ENCODE measurements around the gene GDI2.

DNA sequence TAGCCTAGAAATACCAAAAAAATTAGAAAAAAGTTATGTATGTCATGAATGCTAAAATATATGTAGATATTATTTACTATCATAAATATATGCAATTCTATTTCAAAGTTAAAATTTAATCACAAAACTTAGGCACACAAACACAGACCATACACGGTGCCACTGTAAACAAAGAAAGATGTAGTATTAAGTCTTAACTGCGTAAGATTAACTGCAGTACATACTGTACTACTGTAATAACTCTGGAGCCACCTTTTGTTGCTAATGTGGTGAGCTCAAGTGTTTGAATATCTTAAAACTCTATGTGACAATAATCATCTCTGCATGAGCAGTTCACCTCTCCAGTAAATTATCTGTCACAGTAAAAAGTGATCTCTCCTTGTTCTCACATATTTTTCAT, 23.6 kb downstream of the GDI2 start:
- TF ChIP-seq, protein P1, sequence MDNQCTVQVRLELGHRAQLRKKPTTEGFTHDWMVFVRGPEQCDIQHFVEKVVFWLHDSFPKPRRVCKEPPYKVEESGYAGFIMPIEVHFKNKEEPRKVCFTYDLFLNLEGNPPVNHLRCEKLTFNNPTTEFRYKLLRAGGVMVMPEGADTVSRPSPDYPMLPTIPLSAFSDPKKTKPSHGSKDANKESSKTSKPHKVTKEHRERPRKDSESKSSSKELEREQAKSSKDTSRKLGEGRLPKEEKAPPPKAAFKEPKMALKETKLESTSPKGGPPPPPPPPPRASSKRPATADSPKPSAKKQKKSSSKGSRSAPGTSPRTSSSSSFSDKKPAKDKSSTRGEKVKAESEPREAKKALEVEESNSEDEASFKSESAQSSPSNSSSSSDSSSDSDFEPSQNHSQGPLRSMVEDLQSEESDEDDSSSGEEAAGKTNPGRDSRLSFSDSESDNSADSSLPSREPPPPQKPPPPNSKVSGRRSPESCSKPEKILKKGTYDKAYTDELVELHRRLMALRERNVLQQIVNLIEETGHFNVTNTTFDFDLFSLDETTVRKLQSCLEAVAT (IDR thresholded peaks at IDR 0.05): no peak
- TF ChIP-seq ZNF146 (CRISPR knock-in tag; IDR thresholded peaks at IDR 0.05; ENCODE audit: unreplicated experiment) (no peak), TAF1 (IDR thresholded peaks at IDR 0.05; ENCODE audit: control insufficient read depth, extremely low read depth, insufficient read depth, low read length, severe bottlenecking) (no peak), ZNF263 (CRISPR knock-in tag; IDR thresholded peaks at IDR 0.05; ENCODE audit: borderline replicate concordance) (no peak), NONO (IDR thresholded peaks at IDR 0.05; ENCODE audit: low read depth in 2 of 2, low read length in 1 of 2) (no peak), EP300 (IDR thresholded peaks at IDR 0.05; ENCODE audit: low read length) (no peak), KDM4B (IDR thresholded peaks at IDR 0.05; ENCODE audit: borderline replicate concordance in 2 of 2, low read depth in 1 of 2) (no peak), MAZ (CRISPR knock-in tag; conservative IDR thresholded peaks at IDR 0.05 in 1 of 2, IDR thresholded peaks at IDR 0.05 in 1 of 2) (no peak), ZBTB1 (CRISPR knock-in tag; IDR thresholded peaks at IDR 0.05; ENCODE audit: borderline replicate concordance, low read depth) (no peak), GABPB1 (CRISPR knock-in tag; IDR thresholded peaks at IDR 0.05) (no peak), CAMTA2 (CRISPR knock-in tag; conservative IDR thresholded peaks at IDR 0.05) (no peak)
- TF ChIP-seq, protein P2, sequence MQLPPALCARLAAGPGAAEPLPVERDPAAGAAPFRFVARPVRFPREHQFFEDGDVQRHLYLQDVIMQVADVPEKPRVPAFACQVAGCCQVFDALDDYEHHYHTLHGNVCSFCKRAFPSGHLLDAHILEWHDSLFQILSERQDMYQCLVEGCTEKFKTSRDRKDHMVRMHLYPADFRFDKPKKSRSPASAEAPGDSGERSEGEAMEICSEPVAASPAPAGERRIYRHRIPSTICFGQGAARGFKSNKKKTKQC (CRISPR knock-in tag; IDR thresholded peaks at IDR 0.05): no peak
- TF ChIP-seq, protein P3, sequence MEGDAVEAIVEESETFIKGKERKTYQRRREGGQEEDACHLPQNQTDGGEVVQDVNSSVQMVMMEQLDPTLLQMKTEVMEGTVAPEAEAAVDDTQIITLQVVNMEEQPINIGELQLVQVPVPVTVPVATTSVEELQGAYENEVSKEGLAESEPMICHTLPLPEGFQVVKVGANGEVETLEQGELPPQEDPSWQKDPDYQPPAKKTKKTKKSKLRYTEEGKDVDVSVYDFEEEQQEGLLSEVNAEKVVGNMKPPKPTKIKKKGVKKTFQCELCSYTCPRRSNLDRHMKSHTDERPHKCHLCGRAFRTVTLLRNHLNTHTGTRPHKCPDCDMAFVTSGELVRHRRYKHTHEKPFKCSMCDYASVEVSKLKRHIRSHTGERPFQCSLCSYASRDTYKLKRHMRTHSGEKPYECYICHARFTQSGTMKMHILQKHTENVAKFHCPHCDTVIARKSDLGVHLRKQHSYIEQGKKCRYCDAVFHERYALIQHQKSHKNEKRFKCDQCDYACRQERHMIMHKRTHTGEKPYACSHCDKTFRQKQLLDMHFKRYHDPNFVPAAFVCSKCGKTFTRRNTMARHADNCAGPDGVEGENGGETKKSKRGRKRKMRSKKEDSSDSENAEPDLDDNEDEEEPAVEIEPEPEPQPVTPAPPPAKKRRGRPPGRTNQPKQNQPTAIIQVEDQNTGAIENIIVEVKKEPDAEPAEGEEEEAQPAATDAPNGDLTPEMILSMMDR (IDR thresholded peaks at IDR 0.05 in 2 of 3, conservative IDR thresholded peaks at IDR 0.05 in 1 of 3; ENCODE audit: insufficient read depth in 2 of 3, low read depth in 1 of 3, low read length in 3 of 3): no peak

All from K562 (cell line).